C1 segment of cervical spinal cord (tissue), 14 donors: ENCODE data around the gene GNB3.

Source experiments
- DNase-seq, 14 donors: peaks; one replicate each; lab custom pipeline; 2025; lab: John Stamatoyannopoulos, UW

Gene GNB3

DNA sequence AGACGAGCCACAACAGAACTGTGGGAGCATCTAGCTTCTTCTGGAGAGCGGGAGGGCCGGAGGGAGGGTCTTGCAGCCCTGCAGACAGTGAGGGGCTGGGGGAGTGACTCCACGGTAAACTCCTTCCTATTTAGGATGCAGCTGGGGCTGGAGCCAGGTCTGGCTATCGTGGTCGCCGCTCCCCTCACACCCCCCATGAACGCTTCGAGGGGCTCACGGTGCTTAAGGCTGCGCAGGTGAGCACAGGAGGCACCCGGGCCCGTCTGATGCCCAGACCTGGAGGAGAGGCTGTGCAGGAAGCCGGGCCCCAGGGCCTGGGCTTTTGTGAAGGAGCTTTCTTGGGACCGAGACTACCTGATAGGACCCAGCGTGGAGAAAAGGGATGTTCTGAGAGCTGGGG is 3.9 kb upstream of the GNB3 start:
- no peak for DNase-seq

DNA sequence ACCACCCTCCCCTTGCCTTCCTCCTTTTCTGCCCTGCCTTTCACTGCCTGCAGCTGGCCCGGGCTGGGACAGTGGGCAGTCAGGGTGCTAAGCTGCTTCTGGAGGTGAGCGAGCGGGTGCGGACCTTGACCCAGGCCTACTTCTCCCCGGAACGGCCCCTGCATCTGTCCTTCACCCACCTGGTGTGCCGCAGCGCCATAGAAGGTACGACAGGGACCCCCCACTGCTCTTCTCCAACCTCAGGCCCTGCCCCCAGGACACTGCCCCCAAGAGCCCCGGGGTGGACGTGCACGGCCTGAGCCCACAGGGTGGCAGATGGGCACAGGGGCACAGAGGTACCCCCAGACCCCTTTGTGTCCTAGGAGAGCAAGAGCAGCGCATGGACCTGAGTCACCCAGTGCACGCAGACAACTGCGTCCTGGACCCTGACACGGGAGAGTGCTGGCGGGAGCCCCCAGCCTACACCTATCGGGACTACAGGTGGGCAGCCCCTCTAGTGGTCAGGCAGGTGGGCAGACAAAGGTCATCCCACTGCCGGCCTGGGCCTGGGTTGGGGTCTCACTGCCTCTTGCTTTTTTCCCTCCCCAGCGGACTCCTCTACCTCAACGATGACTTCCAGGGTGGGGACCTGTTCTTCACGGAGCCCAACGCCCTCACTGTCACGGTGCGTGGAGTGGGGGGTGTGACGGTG is 3.2 kb upstream of the GNB3 start:
- DNase-seq, result no peak

DNA sequence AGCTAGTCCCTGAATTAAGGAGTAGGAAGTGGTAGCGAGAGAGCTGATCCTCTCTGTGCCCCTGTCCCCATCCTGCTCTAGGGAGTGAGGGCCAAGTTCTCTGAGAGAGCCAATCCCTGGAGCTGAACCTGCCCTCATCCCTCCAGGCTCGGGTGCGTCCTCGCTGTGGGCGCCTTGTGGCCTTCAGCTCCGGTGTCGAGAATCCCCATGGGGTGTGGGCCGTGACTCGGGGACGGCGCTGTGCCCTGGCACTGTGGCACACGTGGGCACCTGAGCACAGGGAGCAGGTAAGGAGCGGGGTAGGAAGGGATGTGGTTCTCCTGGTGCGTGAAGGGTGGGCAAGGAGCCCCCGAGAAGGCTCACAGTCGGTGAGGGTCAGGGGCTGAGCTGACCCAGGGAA is 1.9 kb upstream of the GNB3 start:
- DNase-seq, result no peak

DNA sequence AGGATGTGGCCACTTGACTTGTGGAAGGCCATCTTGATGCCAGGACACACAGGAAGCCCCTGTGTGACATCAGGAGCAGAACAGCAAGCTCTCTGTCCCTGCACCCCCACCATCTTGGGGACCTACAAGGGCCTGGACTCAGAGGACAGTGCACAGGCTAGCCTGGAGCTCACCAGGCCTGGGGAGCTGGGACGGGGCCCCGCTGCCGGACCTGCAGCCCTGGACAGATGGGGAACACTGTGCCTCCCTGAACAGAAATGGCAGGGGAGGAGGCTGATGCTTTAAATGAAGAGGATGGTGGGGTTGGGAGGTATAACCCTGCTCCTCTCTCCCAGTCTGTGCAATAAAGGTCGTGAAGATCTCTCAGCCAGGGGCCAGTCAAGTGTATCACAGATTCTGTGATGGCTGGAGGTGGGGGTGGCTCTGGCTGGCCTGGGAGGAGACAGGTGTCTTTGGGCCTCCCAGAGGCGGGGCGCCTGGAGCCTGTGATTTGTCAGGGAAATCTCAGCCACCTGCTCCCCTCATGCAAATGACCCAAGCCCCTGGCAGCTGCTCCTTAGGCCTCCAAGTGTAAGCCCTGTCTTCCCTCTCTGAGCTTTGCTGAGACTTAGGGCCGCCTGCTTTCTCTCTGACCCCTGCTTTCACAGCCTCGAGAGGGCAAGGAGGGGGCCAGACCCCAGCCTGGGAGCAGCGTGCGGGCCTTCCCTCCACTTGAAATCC is 1.1 kb upstream of the GNB3 start:
- DNase-seq, result peak in 1 of 14 donors; percentile 64

DNA sequence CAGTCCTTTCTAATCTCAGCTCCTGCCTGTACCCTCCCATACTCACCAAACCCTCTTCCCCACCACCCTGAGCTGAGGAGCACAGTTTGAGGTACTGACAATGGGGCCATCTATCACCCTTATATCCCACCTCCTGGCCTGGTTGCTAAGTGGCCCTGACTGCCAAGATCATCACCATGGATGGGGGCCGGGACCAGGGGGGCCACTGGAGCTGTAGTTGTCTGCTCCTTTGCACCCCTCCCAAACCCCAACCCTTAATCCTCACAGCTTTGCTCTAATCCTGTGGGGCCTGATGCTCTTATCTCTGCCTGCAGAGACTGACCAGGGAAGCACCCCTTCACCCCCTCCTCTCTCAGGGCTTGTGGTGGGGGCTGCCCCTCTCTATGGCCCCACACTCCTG is 395 bp upstream of the GNB3 start:
- no peak for DNase-seq

DNA sequence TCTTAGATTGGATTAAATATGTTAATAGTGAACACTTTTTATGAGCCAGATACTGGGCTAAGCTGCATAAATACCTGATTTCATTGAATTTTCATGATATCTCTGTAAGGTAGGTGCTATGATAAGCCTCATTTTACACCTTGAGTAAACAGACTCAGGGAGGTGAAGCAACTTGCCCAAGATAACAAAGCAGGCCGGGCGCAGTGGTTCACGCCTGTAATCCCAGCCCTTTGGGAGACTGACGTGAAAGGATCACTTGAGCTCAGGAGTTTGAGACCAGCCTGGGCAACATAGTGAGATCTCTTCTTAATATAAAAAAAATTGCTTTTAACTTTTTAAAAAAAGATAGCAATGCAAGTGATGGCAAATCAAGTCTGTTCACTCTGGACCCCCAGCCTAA is 1.4 kb downstream of the GNB3 start:
- no peak for DNase-seq

DNA sequence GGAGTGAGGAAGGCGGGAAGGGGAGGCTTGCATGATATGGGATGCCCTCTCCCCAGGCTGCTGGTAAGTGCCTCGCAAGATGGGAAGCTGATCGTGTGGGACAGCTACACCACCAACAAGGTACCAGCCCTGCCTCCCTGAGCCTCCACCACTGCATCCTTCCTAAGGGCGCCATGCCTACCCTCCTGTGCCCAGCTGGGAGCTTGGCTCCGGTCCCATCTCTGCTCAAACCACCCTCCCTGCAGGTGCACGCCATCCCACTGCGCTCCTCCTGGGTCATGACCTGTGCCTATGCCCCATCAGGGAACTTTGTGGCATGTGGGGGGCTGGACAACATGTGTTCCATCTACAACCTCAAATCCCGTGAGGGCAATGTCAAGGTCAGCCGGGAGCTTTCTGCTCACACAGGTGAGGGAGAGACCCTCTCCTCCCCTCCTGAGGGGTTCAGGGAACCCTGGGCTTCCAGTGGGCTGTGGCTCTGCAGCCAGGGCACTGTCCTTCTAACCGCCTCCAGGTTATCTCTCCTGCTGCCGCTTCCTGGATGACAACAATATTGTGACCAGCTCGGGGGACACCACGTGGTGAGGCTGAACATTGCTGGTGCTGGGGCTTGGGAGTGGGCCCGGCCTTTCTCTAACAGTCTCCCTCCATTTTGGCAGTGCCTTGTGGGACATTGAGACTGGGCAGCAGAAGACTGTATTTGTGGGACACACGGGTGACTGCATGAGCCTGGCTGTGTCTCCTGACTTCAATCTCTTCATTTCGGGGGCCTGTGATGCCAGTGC is 2.6 kb downstream of the GNB3 start:
- DNase-seq, result no peak

DNA sequence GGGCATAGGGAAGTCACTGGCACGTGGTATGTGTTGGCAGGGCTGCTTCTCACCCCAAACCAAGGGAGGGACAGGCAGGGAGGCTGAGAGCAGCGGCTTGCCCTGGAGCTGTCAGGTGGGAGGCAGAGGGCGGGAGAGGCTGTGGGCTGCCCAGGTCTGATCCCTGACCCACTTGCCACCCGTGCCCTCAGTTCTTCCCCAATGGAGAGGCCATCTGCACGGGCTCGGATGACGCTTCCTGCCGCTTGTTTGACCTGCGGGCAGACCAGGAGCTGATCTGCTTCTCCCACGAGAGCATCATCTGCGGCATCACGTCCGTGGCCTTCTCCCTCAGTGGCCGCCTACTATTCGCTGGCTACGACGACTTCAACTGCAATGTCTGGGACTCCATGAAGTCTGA is 4.7 kb downstream of the GNB3 start:
- DNase-seq, result no peak

DNA sequence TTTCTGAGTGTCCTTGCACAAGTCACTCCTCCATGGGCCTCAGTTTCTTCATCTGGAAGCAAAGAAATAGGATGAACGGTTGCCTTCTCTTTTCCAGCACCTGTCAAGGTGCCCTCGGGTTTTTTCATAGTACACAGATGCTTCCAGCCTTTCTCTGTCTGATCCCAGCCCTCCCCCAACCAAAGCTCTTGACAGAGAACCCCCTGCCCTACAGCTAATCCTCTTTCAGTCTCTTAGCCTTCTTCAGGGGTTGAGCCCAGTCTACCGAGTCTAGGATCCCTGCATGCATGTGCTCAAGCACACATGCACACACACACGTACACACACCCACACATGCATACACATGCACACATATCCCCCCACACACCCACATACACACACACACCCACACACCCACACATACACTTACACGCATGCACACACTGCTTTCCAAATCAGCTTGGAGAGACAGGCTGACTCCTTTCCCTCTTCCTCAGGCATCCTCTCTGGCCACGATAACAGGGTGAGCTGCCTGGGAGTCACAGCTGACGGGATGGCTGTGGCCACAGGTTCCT is 5.7 kb downstream of the GNB3 start:
- no peak for DNase-seq

DNA sequence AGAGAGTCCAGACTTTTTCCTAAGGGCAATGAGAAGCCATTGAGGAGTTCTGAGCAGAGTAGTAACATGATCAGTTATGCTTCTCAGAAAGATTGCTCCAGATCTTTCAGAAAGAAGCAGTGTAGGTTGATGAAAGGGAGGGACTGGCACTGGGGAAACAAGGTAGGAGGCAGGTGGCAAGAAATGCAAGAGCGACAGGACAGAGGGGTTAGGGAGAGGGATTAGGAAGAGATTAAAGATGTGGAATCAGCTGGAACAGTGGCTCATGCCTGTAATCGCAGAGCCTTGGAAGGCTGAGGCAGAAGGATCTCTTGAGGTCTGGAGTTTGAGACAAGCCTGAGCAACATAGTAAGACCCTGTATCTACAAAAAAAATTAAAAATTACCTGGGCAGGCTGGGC is 7.0 kb downstream of the GNB3 start:
- DNase-seq, result no peak

DNA sequence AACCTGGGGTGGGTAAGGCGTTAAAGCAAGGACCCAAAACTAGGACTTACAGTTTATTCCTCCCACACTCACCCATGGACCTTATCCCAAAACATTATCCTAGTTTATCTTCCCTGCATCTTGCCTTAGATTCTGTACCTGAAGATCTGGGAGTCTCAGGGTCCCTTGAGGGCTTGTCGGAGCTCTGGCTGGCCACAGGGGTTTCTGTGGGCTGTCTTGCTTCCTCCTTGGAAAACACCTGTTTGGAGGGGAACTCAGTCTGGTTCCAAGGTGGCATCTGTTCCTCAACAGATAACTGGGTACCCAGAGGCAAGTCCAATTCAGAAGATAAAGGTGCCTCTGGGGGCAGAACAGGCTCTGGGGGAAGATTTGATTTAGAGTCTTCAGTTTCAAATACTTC is 8.7 kb downstream of the GNB3 start:
- DNase-seq, result no peak

DNA sequence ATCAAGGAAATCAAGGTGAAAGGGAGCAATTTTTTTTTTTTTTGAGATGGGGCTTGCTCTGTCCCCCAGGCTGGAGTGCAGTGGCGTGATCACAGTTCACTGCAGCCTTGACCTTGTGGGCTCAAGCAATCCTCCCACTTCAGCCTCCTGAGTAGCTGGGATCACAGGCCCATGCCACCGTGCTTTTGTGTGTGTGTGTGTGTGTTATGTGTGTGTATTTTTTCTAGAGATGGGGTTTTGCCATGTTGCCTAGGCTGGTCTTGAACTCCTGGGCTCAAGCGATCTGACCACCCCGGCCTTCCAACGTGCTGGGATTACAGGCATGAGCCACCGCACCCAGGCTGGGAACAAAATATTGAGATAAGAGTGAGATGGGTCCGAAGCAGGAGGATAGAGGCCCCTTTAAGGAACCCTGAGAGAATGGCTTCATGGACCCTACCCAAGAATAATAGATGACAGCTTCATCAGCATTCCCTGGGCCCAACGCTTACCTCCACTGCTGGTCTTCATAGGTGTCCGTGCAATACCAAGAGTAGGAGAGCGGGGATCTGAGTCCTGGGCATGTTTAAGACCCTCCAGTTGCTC is 9.3 kb downstream of the GNB3 start:
- DNase-seq, result no peak

DNA sequence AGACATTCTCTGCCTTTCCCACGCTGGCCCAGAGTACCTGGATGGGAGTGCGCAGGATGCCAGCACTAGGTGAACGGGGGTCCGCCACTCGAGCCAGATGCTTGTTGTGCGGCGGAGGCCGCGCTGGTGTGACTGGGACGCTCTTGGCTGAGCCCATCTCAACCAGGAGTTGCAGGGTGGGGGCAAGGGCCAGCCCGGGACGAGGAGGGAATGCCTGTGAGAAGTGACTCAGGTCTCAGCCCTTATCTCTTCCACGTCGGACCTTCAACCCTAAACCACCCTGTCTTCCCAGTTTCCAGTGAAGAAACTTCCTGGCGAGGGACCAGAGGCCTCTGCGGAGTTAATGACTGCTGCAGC is 10.0 kb downstream of the GNB3 start:
- DNase-seq, result peak in 1 of 14 donors; percentile 51

DNA sequence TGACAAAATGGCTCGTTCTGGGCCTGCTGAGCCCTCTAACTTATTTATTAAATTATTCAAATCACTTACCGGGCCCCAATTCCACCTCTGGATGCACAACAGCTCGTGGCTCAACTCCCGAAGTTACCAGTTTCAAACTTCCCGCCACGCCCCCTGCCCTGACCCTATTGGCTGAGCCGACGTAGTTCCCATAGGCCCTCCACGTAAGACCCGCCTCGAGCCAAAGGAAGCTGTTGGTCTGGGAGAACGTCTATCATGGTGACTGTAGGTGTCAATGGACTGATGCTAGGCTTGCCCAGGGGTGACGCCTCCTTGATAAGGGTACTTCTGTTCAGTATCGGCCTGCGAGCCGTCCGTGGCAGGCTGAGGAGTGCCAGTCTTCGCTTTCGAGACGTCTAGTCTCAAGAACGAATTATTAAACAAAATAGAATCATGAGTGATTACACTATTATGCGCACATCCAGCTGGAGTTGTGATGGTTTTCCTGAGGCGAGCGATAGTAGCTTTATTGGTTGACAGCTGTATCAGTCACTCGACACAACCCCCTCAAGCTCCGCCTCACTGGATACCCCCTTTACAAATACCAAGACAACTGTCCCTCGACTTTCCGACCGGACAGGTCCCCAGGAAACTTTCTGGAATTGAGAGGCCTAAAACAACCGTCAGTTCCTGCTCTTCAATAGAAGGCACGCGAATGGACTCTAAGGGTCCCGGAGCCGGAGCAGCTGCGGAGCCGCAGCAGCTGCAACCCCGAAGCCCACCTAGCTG is 10.6 kb downstream of the GNB3 start, which contains the start of gene CDCA3:
CDCA3 (minus strand) TSS at position 134 of the 768 bp plus-strand sequence. CDS start 334 bp downstream, outside the sequence.
- DNase-seq, result peak in 13 of 14 donors; percentile 47 to 94 (median 87)

DNA sequence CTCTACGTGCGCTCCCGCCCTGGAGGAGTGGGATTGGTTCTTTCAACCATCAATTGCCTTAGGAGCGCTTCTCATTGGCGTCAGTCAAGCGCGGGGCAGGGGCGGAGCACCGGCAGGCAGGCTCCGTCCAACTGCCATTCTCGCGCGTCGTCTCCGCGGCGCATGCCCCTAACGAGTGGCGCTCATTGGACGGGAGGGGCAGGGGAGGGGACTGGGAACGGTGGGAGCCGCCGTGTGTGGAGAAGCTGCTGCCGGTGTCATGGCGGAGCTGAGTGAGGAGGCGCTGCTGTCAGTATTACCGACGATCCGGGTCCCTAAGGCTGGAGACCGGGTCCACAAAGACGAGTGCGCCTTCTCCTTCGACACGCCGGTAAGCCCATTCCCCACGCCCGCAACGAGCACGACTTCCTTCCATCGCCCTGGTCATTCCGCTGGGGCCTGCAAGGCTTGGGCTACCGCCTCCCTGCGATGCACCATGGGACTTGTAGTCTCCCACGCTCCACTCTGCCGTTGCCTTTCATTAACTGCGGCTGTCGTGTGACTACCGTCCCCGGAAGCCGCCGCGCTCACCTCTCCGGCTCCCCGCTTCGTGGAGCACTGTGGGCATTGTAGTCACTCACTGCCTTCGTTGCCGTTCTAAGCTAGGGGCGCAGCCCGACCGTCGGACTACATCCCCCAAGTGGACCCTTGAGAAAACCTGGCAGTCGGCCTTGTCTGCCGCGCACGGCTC is 11.4 kb downstream of the GNB3 start, which contains the start of gene USP5:
USP5 (plus strand) TSS at position 230 of the 730 bp plus-strand sequence; CDS start at position 260, 30 bp downstream.
- peak; percentile 98 to 100 (median 100) for DNase-seq

DNA sequence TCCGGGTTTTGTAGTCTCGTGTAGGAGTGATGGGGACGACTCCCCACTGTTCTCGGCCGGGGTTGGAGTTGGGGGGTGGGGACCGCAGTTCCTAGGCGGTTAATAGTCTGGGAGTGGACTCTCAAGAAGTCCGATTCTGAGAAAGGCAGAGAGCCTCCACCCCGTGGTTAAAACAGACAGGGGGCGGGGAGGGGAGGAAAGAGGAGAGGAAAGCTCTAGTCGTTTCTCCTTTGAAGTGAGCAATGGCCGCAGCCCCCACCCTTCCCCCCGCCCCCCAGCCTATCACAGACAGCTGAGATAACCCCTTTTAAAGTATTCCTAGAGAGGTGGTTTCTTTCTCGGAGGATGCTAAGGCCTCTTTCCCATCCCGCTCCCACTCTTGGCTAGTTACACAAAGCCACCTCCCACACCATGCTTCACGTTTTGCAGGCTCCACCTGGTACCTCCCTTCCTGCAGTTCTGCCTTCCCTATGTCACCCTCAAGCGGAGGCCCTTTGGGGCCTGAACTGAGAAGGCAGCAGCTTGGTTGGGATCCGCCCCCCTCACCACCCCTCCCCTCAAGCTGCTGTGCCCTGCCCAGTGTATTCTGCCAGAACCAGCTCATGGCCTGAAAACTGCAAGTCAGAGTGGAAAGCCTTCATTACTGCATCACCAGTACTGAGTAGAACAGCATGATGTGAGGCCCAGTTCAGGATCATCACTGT is 12.1 kb downstream of the GNB3 start:
- DNase-seq, result peak in 8 of 14 donors; percentile 50 to 72 (median 60)

DNA sequence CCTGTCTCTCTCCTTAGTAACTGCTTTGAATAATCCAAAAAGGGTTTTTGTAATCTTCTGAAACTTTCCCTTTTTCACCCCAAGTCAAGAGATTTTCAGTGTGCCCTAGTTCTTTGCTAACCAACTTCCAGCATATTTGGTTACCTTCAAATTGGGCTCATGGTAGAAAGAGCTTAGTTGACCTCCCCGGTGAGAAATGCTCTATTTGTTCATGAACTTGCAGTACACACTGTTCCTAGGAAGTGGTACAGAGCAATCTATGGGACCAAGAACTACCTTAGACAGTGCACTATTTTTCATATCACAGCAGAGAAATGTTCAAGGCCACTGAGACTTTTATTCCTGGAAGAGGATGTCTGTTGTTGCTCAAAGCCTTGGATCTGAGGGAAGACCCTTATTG is 12.9 kb downstream of the GNB3 start:
- DNase-seq, result no peak

DNA sequence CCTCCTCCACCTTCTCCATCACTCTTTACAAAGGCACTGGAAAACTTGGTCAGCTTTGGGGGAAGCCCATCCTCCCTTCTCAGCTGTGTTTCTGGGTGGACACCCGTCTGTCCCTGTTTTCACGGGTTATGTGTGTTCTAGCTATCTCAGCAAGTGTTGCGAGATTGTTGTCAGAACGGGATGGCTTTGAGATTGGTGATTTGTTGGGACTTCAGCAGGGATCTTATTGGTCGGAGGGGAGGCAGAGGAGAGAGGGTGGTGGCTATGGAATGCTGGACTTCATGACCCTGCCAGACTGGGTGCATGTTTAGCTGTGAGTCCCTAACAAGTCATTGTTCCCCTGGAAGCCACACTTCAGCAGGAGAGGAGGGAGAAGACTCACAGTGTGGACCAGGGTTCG is 13.3 kb downstream of the GNB3 start:
- no peak for DNase-seq

DNA sequence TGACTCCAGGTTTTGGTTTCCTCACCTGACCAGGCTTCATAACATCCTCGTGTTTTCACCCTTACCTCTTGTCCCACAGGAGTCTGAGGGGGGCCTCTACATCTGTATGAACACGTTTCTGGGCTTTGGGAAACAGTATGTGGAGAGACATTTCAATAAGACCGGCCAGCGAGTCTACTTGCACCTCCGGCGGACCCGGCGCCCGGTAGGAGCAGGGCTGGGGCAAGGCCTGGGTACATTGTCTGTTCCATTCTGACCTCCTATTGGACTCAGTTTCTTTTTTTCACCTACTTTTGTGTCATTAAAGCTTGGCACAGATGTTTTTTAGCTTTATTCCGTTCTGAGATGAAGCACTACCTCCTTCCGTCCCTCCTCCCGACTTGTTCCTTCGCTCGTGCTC is 14.6 kb downstream of the GNB3 start:
- no peak for DNase-seq

DNA sequence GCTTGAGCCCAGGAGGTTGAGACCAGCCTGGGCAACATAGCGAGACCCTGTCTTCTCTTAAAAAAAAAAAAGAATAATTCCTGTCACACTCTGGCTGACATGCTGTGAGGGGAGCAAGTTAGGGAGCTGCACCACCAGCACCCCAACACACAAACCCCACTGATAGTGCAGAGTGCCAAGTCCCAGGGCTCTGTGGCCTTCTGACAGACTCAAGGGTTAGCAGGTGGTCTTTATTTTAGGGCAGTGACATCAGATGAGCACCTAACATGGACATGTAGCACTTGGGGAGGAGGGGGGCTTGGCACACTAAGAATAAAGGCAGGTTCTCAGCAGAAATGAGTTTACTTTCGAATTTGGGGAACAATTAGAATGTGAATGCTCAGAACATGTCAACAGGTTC is 18.1 kb downstream of the GNB3 start:
- no peak for DNase-seq
